ENCODE measurements around the gene ZMIZ1.

The ZMIZ1 gene

GRCh38 chr10:79349072-79349491 is 280.3 kb downstream of the ZMIZ1 start:
- no peak for DNase-seq

GRCh38 chr10:79349766-79350406 is 281.1 kb downstream of the ZMIZ1 start:
- DNase-seq, result no peak

GRCh38 chr10:79350407-79351154 is 281.8 kb downstream of the ZMIZ1 start:
- DNase-seq, result no peak

- DNase-seq, result no peak
These were observed 282.6 kb downstream of the ZMIZ1 start for GRCh38 chr10:79351332-79351731.

- DNase-seq, result no peak
These were observed 283.5 kb downstream of the ZMIZ1 start for GRCh38 chr10:79352035-79352877.

- no peak for DNase-seq
These were observed 284.2 kb downstream of the ZMIZ1 start for GRCh38 chr10:79353000-79353406.

GRCh38 chr10:79353726-79354125 is 285.0 kb downstream of the ZMIZ1 start:
- DNase-seq, result no peak

- DNase-seq, result no peak
These were observed 285.4 kb downstream of the ZMIZ1 start for GRCh38 chr10:79354141-79354540.

GRCh38 chr10:79354615-79355014 is 285.8 kb downstream of the ZMIZ1 start:
- DNase-seq, result no peak

GRCh38 chr10:79355420-79356017 is 286.8 kb downstream of the ZMIZ1 start:
- DNase-seq, result no peak

- no peak for DNase-seq
These were observed 287.3 kb downstream of the ZMIZ1 start for GRCh38 chr10:79356104-79356503.

- no peak for DNase-seq
These were observed 288.4 kb downstream of the ZMIZ1 start for GRCh38 chr10:79357180-79357579.

GRCh38 chr10:79358811-79359210 is 290.0 kb downstream of the ZMIZ1 start:
- DNase-seq, result no peak

- DNase-seq, result no peak
These were observed 291.2 kb downstream of the ZMIZ1 start for GRCh38 chr10:79359816-79360498.

- DNase-seq, result no peak
These were observed 292.0 kb downstream of the ZMIZ1 start for GRCh38 chr10:79360499-79361342.

GRCh38 chr10:79361726-79362397 is 293.1 kb downstream of the ZMIZ1 start:
- no peak for DNase-seq
